Skin epidermis (tissue), 12 donors: ENCODE results near the gene LUZP1.

Experiments
- H3K27ac ChIP-seq, 21 experiments: fragments of 200-600 bp; sonication (generic) in 11 of 21; one replicate each; pipeline ENCODE4 v1.5.0; 2020; ENCODE audit warnings: mild to moderate bottlenecking in 3 of 21, inconsistent platforms in 2 of 21, moderate library complexity in 2 of 21
- H3K4me3 ChIP-seq, 7 experiments: fragments of 200-600 bp; sonication (generic) in 2 of 7; one replicate each; pipeline ENCODE4 v1.5.0; 2020; ENCODE audit warnings: inconsistent platforms in 2 of 7, mild to moderate bottlenecking in 2 of 7, moderate library complexity in 1 of 7

The LUZP1 gene

DNA sequence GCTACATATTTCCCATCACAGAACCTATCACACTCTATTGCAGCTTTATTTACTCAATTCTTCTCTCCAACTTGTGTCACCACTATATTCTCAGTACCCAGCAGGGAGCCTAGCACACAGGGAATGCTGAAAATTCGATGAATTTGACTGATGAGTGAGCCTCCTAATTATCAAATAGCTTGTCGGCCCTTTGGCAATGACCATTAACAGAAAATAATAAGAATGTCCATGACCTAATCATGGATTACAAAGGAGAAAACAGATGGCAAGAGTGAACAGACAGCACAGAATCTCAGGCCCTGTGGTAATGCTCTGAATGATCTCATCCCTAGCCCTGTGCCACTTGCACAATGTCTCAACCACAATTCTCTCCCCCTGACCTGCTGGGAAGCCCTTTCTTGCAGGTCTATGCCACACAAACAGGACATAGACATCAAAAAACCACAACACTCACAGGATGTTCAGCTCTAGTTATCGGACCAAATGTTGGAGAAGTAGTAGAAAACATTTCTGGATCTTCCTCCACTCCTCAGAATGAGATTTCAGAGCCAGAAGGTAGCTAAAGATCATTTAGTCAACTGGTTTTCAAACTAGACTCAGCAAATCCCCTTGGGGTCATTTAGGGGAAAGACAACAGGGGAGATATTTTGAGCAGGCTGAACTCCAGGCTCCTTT, 68.4 kb downstream of the LUZP1 start:
- peak overlapping the region in 13 of 21 experiments; percentile 5 to 67 (median 20) for H3K27ac ChIP-seq

DNA sequence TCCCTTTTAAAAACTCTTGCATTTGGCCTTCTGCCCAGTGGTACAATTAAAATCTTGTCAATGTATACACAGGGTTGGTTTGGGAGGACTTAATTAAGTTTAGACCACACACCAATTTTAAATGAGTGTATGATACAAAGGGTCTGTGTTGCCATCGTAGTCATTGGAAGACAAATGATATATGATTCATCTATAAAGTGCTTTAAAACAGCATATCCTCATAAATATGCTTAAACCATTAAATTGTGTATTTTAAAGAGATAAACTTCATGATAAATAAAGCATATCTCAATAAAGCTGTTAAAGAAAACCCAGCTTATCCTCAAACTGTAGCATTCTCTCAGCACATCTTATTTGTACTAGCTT, 69.5 kb downstream of the LUZP1 start:
- Histone ChIP-seq H3K27ac (peak overlapping the region in 2 of 21 experiments; percentile 57 to 67), H3K4me3 (no peak overlapping the region)

More for the DNA sequence above, 68.4 kb downstream of the LUZP1 start:
- no peak overlapping the region for H3K4me3 ChIP-seq

DNA sequence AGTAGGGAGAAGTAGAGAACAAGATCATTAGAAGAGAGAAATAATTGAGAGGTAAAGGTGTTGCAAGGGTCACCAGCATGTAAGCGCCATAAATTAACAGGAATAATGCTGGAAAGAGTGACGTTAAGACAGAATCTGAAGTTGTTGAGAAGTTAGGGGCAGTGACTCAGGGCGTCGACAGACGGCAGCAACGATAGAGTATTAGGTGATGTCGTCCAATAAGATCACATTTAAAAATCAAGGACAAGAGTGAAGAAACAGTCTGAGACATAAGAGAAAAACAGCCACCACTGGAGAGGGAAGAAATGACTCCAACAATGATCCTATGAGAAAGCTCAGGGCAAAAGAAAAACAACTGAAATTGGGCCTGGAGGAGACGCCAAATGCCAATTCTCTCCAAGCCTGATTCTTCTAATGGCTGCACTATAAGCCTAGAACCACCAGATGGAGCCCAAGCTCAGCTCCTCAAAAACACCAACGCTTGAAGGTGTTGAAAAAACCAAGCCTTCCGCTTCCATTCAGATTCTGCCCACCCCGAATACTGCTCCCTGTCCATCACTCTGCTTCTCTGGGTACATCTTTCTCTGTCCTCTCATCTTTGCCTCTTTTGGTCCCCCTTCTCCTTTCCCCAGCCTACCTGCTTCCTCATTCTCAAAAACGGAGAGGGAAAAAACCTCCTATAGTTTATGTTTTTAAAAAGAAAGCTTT, 70.0 kb downstream of the LUZP1 start:
- H3K4me3 ChIP-seq: no peak overlapping the region
- peak overlapping the region in 2 of 21 experiments; percentile 12 to 34 for H3K27ac ChIP-seq

DNA sequence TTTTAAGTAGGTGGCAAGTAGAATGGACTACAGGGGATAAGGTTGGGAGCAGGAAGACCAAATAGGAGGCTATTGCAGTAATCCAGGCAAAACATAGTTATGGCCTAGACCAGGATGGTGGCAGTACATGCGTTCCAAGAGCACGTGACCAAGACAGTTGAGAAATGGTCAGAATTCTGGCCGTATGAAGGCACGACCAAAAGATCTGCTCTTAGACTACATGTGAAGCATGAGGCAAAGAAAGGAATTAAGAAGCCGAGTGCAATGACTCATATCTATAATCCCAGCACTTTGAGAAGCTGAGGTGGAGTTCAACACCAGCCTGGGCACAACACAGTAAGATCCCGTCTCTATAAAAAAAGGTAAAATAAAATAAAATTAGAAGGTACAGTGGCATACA, 71.3 kb downstream of the LUZP1 start:
- Histone ChIP-seq H3K27ac (no peak overlapping the region), H3K4me3 (no peak overlapping the region)

DNA sequence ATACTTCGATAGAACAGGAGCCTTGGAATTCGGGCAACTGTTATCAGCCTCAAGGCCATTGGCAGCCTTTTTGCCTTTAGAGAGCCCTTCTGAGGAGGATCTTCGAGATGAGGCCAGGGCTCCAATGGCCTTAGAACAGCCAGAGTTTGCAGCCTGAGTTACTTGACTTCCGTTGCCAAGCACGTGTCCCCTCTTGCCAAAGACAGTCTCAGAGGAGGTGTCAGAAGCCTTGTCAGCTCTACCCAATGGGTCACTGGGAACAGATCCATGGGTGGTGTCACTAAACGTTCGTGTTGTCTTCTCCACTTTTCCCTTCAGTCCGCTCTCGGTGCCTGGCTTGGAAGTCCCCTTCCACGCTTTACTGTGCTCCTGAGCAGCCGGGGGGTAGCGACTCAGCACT, 76.2 kb downstream of the LUZP1 start:
- no peak overlapping the region for H3K27ac ChIP-seq
- no peak overlapping the region for H3K4me3 ChIP-seq

DNA sequence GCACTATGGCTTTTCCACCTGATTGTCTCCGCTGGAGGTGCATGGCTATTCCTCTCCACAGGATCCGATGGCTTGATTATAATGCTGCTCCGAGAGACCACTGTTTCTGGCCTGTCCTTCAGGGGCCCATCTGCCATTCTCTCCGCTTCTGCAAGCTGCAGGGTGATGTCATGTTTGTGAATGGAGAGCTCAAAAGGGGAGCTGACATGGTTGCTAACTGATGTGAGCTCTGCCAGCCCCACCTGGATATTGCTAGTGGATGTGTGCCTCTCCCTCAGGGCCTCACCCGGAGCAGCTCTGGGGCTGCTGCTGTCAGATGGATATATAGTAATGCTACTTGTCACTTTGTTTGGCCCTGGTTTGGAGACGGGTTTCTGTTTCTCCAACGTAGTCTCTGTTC, 77.1 kb downstream of the LUZP1 start:
- Histone ChIP-seq H3K4me3 (no peak overlapping the region), H3K27ac (no peak overlapping the region)

DNA sequence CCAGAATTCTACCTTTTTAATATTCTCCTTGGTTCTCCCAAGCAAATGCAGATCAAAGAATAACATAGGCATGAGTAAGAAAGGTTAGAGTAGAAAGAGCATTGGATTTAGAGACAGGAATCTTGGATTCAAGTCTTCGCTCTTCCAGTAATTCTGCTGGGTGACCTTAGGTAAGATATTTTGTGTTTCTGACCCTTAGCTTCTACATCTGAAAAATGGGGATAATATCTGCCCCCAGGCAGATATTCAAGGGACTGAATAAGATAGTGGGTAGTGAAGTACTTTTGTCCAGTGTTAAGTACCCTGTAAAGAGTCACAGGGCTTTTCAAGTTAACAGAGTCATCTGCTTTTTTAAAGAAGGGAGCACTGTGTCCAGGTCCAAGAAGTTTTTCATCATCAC, 78.6 kb downstream of the LUZP1 start:
- Histone ChIP-seq H3K27ac (no peak overlapping the region), H3K4me3 (no peak overlapping the region)

DNA sequence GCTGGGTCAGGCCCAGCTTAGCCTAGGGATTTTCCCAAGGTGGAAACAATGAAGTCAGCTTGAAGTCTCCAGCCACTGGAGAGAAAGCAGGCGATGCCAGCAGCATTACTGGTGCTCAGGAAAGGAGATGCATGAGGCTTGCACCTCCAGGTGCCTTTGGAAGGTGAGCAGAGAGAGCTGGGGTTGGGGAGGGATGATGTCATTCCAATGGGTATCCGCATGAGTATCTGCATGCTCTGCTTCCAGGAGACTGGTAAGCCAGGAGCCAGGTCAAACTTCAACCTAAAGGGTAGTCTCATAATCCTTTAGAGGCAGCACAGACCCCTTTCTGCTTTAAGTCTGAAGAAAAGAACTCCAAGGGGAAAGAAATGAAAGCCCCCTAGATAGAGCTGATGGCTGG, 80.6 kb downstream of the LUZP1 start:
- no peak overlapping the region for H3K27ac ChIP-seq
- H3K4me3 ChIP-seq: no peak overlapping the region

DNA sequence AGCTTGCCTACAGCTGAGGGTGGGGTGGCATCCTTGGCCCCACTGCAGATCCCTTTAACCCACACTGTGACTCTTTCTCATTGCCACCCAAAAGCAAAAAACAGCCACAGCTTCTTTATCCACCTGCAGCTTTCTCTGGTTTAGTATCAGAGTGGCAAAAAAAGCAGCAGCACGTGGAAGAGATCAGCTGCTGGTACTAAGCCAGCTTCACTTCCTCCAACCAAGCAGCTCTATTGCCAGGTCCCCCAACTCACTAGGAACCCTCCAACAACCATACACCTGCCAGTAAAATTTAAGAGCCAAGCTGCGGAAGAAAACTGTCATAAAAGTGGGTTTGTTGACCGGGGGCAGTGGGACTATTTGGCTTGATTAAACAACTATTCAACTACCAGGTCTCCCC, 83.0 kb downstream of the LUZP1 start:
- no peak overlapping the region for H3K4me3 ChIP-seq

DNA sequence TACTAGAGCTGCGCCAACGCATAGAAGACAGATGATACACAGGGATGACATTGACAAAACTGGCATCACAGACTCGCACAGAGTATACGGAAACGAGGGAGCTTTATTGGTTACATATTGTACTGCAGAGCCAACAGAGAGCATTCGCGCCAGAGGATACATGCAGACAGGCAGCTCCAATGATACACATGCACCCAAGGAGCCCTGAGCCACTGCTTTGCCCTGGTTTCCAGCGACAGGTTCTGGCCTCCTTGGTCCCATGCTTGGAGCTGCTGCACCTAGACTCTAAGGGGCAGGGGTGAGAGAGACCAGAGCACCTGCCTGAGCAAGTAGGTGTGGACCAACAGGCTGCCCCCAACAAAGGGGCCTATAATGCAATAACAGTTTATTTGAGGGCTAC, 83.8 kb downstream of the LUZP1 start:
- Histone ChIP-seq H3K4me3 (no peak overlapping the region), H3K27ac (no peak overlapping the region)

More for the DNA sequence above, 83.0 kb downstream of the LUZP1 start:
- H3K27ac ChIP-seq: no peak overlapping the region

DNA sequence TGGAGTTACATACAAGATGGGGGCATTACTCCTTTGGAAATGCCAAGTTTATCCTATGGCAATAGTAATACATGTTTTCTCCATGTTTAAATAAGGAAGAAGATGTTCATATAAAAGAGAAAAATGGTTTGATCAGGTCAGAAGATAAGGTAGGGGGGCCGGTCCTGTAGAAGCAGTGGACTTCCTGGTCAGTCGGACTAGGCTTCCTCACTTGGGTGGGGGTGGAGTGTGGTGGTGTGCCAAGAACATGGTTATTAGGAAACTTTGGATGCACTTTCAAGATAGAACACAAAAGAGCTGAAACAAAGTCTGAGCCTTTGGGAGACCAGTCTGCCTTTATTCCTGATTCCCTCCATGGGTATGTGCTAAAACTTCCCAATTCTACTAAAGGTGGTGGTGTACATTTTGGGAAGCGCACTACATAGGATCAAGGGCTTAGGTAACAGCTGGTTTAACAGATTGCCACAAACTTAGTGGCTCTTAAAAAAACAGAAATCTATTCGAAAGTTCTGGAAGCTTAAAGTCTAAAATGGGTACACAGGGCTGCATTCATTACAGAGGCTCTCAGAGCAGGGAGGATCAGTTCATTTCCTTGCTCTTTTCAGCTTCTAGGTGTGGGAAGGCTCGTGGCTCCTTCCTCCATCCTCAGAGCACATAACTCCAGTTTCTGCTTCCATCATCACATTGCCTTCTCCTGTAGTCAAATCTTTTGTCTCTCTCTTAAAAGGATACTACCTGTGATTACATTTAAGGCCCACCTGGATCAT, 84.8 kb downstream of the LUZP1 start:
- no peak overlapping the region for H3K27ac ChIP-seq
- H3K4me3 ChIP-seq: no peak overlapping the region

DNA sequence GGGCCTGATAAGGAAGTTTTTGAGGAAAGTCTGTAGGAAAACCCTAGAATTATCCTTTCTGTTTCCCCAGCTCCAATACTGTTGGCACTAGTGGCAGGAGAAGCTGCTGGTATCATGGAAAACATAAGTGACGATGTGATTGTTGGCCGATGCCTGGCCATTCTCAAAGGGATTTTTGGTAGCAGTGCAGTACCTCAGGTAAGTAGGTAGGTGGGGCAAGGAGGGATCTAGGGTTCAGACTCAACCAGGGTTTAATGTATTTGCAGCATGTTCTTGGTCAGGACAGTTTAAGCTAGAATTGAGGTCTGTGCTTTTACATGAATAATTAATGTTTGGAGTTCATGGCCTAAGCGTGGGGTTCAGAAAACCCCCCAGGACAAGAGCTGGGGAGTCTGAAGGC, 87.3 kb downstream of the LUZP1 start:
- Histone ChIP-seq H3K27ac (no peak overlapping the region), H3K4me3 (no peak overlapping the region)

DNA sequence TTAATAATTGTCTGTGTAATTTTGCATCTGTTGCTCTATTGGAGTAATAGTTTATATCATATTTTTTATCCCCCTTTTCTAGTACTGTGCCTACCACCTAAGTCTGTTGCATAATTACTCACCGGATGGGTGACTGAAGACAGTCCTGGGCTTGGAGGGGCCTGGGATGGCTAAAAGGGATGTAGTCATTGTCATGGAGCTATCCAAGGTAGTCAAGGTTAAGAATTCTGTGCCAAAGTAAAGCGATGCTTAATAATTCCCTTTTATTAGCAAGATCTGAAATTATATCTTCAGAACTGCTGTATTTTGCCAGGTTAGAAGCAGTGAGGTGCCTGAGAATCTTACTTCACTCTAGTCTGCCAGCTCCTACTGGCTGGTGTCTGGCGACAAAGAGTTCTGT, 87.8 kb downstream of the LUZP1 start:
- no peak overlapping the region for H3K4me3 ChIP-seq
- H3K27ac ChIP-seq: no peak overlapping the region

DNA sequence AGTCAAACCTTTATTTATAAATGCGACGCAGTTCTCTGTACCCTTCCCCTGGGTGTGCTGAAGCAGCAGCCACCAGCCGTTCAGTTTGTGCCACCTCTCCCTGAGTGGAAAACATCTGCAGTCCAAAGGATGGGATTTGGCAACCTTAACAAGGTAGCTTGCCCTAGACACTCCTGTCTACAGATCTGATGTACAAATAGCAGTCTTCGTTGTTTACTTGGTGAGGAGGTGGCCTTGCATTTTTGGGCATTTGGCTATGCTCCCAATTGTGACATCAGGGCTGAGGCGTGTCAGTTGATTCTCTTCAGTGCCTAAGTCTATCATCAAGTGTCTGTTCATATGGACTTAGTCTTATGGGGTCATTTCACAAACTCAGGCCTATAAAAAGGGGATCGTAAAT, 89.6 kb downstream of the LUZP1 start:
- Histone ChIP-seq H3K27ac (no peak overlapping the region), H3K4me3 (no peak overlapping the region)

DNA sequence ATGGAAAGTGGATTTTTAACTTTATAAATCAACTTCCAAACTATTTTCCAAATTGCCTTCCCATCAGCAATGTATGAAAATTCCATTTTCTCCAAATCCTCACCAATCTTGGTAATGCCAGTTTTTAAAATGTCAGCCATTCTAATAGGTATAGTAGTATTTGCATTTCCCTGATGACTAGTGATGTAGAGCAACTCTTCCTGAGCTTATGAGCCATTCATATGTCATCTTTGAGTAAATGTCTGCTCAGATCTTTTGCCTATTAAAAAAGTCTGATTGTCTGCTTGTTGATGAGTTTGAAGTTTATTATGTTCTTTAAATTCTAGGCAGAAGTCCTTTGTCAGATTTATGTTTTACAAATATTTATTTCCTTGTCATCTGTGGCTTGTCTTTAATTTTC, 94.6 kb downstream of the LUZP1 start:
- no peak overlapping the region for H3K27ac ChIP-seq
- no peak overlapping the region for H3K4me3 ChIP-seq

DNA sequence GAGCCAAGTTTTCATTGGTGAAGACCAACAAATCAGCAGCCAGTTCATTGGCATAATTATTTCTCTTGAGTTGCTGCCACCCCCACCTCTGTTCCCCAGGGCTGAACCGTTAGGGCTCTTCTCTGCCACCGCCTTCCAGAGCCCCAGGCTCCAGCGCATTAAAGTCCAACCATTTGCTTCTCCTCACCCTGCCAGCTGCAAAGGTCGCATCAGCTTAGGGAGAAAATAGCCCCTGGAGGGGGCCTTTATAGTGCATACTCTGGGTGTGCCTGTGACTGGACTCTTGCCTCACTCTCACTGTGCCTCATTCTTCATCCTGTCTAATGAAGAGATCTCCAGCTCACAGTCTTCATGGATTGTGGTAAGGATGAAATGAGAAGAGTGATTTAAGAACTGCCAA, 99.0 kb downstream of the LUZP1 start:
- H3K4me3 ChIP-seq: no peak overlapping the region
- no peak overlapping the region for H3K27ac ChIP-seq

DNA sequence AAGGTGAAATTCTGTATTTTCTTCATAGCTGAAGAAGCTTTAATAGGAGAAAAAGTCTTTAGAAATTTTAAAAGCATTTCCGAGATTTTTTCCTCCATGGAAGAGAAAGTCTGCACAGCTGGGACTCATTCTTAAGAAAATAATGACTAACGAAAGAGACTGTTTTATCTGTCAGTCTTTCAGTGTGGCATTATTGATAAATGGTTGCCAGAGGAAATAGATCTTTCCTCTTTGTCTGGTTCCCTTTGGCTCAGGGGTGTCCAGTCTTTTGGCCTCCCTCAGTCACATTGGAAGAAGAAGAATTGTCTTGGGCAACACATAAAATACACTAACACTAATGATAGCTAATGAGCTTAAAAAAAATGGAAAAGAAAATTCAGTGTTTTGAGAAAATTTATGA, 99.5 kb downstream of the LUZP1 start:
- no peak overlapping the region for H3K27ac ChIP-seq
- no peak overlapping the region for H3K4me3 ChIP-seq

DNA sequence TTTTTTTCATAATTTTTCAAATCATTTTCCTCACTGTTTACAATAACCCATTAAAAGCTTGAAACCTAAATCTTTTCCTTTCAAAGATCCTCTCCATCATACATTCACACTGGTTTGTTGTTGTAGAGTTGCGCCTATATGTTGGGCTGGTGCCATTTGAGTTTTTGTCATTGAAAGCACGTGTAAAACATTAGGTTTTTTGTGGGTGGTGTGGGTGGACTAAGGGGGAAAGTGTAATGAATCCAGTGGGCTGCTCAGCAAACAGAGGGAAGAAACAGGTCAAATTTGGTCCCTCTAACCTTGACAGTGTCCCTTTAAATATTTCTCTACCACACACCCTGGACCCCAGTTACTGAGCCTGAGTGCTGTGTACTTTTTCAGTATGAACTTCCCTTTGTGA, 102.6 kb downstream of the LUZP1 start:
- Histone ChIP-seq H3K4me3 (no peak overlapping the region), H3K27ac (no peak overlapping the region)

DNA sequence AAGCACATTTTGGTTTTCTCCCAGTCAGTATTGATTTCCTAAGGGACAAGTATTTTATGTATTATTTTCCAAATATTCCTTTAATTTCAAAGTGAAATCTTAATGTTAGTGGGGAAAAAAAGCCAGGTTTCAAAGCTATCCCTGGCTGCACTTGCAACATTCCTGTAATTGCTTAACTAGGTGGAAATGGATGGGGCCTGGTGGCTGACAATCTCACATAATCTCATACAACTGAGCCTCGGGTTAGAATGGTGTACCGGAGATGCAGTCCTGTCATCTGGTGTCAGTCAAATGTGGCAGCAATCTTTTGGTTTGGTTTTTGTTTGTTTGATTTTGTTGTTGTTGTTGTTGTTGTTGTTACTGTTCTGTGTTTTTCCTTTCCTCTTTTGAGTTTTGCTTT, 103.3 kb downstream of the LUZP1 start:
- no peak overlapping the region for H3K27ac ChIP-seq
- no peak overlapping the region for H3K4me3 ChIP-seq

DNA sequence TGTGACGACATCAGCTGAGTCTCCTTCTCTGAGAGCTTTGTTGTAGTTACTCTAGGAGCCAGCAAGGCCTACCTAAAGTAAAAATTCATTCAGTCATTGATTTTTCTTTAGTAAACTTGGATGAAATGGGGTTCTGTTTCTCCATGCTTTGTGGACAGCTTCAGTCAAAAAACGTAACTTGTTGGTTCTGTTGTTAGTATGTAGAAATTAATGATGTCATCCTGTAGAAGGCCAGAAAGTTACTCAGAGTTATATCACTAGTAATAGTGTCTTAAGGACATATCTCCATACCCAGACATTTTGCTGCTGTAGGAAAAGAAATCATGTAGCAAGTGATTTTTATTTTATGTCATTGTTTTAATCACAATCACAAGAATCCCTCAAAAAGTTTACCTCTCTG, 106.4 kb downstream of the LUZP1 start:
- Histone ChIP-seq H3K27ac (no peak overlapping the region), H3K4me3 (no peak overlapping the region)

DNA sequence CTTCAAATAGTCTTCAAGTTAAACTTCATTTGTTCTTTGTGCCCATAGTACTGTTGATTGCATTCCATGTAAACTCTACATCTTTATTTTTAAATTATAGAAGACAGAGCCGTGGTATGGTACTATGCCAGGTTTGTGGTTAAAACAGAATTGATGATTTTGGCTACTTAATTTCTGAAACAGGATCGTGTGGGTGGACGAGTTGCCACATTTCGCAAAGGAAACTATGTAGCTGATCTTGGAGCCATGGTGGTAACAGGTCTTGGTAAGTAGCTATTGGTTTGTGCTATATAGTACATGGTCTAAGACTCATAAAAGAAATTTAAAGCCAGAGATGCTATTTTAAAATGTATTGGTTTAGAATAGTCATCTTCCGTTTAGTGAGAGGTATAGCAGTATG, 111.4 kb downstream of the LUZP1 start:
- Histone ChIP-seq H3K4me3 (no peak overlapping the region), H3K27ac (no peak overlapping the region)
